Neuronal stem cell (in vitro differentiated cells): Measurements from ENCODE around the gene FKBP15.

Source experiments
- DNase-seq: peaks from one replicate; pipeline ENCODE4 v3.0.0-alpha.2; 2013; ENCODE audit warnings: low spot score
- H2AFZ ChIP-seq: one replicate; pipeline ENCODE4 v1.6.1; 2013; ENCODE audit warnings: mild to moderate bottlenecking, low read length, inconsistent platforms
- H2AK5ac ChIP-seq: 2 replicates; pipeline ENCODE4 v1.6.1; 2013; ENCODE audit warnings: low read depth, mild to moderate bottlenecking, inconsistent platforms, low read length, moderate library complexity, mixed read lengths
- H2BK120ac ChIP-seq: 2 replicates; pipeline ENCODE4 v1.6.1; 2013; ENCODE audit warnings: low read depth, mild to moderate bottlenecking, inconsistent platforms, low read length, moderate library complexity, mixed read lengths
- H2BK12ac ChIP-seq: one replicate; pipeline ENCODE4 v1.6.1; 2013; ENCODE audit warnings: low read length, inconsistent platforms
- H2BK15ac ChIP-seq: 2 replicates; pipeline ENCODE4 v1.6.1; 2013; ENCODE audit warnings: mild to moderate bottlenecking, low read length, inconsistent platforms, mixed read lengths
- H2BK5ac ChIP-seq: one replicate; pipeline ENCODE4 v1.6.1; 2013; ENCODE audit warnings: inconsistent platforms, mild to moderate bottlenecking, low read length, moderate library complexity
- H3K14ac ChIP-seq: one replicate; pipeline ENCODE4 v1.6.1; 2013; ENCODE audit warnings: low read length, inconsistent platforms
- H3K18ac ChIP-seq: 2 replicates; pipeline ENCODE4 v1.6.1; 2013; ENCODE audit warnings: low read length, inconsistent platforms
- H3K23ac ChIP-seq: 2 replicates; pipeline ENCODE4 v1.6.1; 2013; ENCODE audit warnings: low read depth, mild to moderate bottlenecking, mixed read lengths, low read length, inconsistent platforms; ENCODE audit not compliant: poor library complexity
- H3K27ac ChIP-seq: replicated peaks from 3 replicates; pipeline ENCODE4 v1.5.1; 2013; ENCODE audit warnings: low read length, inconsistent platforms
- H3K27me3 ChIP-seq, 3 experiments: 2 replicates each; pipeline ENCODE4 v1.6.1; 2013; ENCODE audit warnings: low read length in 3 of 3, mild to moderate bottlenecking in 2 of 3, inconsistent platforms in 1 of 3, low read depth in 1 of 3, mixed read lengths in 1 of 3, moderate library complexity in 1 of 3; ENCODE audit not compliant: control insufficient read depth in 3 of 3, insufficient read depth in 3 of 3
- H3K36me3 ChIP-seq, 2 donors: replicated peaks in 1 of 2; 2 replicates each; pipeline ENCODE4 v1.6.1; 2013; ENCODE audit warnings: low read length in 2 of 2; ENCODE audit not compliant: control insufficient read depth in 2 of 2, insufficient read depth in 2 of 2
- H3K4ac ChIP-seq: 2 replicates; pipeline ENCODE4 v1.6.1; 2013; ENCODE audit warnings: inconsistent platforms, mild to moderate bottlenecking, low read length, moderate library complexity
- H3K4me1 ChIP-seq, 2 donors: 1 replicate in 1 of 2; 2 replicates in 1 of 2; pipeline ENCODE4 v1.6.1; 2013; ENCODE audit warnings: low read length in 2 of 2, low read depth in 1 of 2; ENCODE audit not compliant: control insufficient read depth in 2 of 2, insufficient read depth in 1 of 2
- H3K4me2 ChIP-seq: one replicate; pipeline ENCODE4 v1.6.1; 2013; ENCODE audit warnings: mild to moderate bottlenecking, low read length, inconsistent platforms; ENCODE audit not compliant: insufficient read depth, poor library complexity, severe bottlenecking
- H3K4me3 ChIP-seq, 2 donors: 2 replicates each; pipeline ENCODE4 v1.5.1; 2013; ENCODE audit warnings: low read length in 2 of 2, mild to moderate bottlenecking in 2 of 2, inconsistent platforms in 1 of 2, moderate library complexity in 1 of 2
- H3K79me1 ChIP-seq: one replicate; pipeline ENCODE4 v1.6.1; 2013; ENCODE audit warnings: low read depth, mild to moderate bottlenecking, inconsistent platforms, low read length, moderate library complexity
- H3K9ac ChIP-seq: one replicate; pipeline ENCODE4 v1.6.1; 2013; ENCODE audit warnings: mild to moderate bottlenecking, low read depth, low read length, inconsistent platforms; ENCODE audit not compliant: poor library complexity
- H3K9me3 ChIP-seq, 2 donors: replicated peaks in 1 of 2; 2 replicates each; pipeline versions ENCODE3 to v1.6.1; 2013; ENCODE audit warnings: low read length in 2 of 2, mild to moderate bottlenecking in 2 of 2, inconsistent platforms in 1 of 2, low read depth in 1 of 2, mixed read lengths in 1 of 2, moderate library complexity in 1 of 2; ENCODE audit not compliant: control insufficient read depth in 2 of 2, insufficient read depth in 1 of 2
- H4K8ac ChIP-seq: one replicate; pipeline ENCODE4 v1.6.1; 2013; ENCODE audit warnings: low read depth, mild to moderate bottlenecking, inconsistent platforms, low read length, moderate library complexity
- H4K91ac ChIP-seq: one replicate; pipeline ENCODE4 v1.6.1; 2013; ENCODE audit warnings: low read length, low read depth, mild to moderate bottlenecking, inconsistent platforms; ENCODE audit not compliant: poor library complexity
- WGBS, 2 donors: extraction: QIAGEN DNeasy Blood & Tissue Kit; methylation state at CpG; one replicate each; pipeline ENCODE4 v1.1.7; 2013; ENCODE audit warnings: missing lambda C conversion rate in 2 of 2, mixed read lengths in 1 of 2; ENCODE audit not compliant: insufficient read length in 2 of 2, insufficient replicate concordance in 1 of 2; ENCODE audit errors: extremely low coverage in 2 of 2; 5-methylcytosine and 5-hydroxymethylcytosine counted together

The FKBP15 gene

GRCh38 chr9:113223963-113224362 is 2.9 kb upstream of the FKBP15 start:
- Histone ChIP-seq H3K36me3 (peaks cover 0 to 13% of the 10 kb centered on the region in 2 donors), H3K4ac (no peak overlapping the region), H3K9me3 (no peaks in the 10 kb centered on the region), H2BK12ac (no peak overlapping the region), H3K9ac (no peak overlapping the region), H2BK15ac (no peak overlapping the region), H3K79me1 (peaks cover 3% of the 10 kb centered on the region), H2BK5ac (no peak overlapping the region), H2AFZ (no peak overlapping the region), H3K23ac (no peak overlapping the region), H3K27me3 (no peaks in the 10 kb centered on the region), H2BK120ac (no peak overlapping the region), H3K14ac (no peak overlapping the region), H4K91ac (no peak overlapping the region), H3K4me1 (peaks cover 4 to 12% of the 10 kb centered on the region in 2 donors), H3K4me2 (no peak overlapping the region), H4K8ac (no peak overlapping the region), H3K18ac (no peak overlapping the region), H3K4me3 (no peak overlapping the region), H3K27ac (no peak overlapping the region), H2AK5ac (no peak overlapping the region)
- DNase-seq: no peak
- no CpG with 5 or more reads among the region's 2 CpGs for WGBS, 2 donors

GRCh38 chr9:113222482-113222841 is 1.4 kb upstream of the FKBP15 start:
- Histone ChIP-seq H3K27me3 (no peaks in the 10 kb centered on the region), H4K91ac (no peak overlapping the region), H2BK12ac (no peak overlapping the region), H3K4me1 (peaks cover 4 to 12% of the 10 kb centered on the region in 2 donors), H2BK5ac (no peak overlapping the region), H3K18ac (no peak overlapping the region), H3K9me3 (no peaks in the 10 kb centered on the region), H3K36me3 (peaks cover 0 to 13% of the 10 kb centered on the region in 2 donors), H3K79me1 (peaks cover 3% of the 10 kb centered on the region), H2AK5ac (no peak overlapping the region), H2AFZ (no peak overlapping the region), H3K4me2 (peak overlapping the region; percentile 79), H3K14ac (no peak overlapping the region), H3K4ac (no peak overlapping the region), H2BK120ac (no peak overlapping the region), H2BK15ac (no peak overlapping the region), H3K23ac (no peak overlapping the region), H3K27ac (no peak overlapping the region), H4K8ac (no peak overlapping the region), H3K9ac (no peak overlapping the region), H3K4me3 (peak overlapping the region; percentile 86)
- no peak for DNase-seq
- no CpG with 5 or more reads among the region's 5 CpGs for WGBS, 2 donors

DNA sequence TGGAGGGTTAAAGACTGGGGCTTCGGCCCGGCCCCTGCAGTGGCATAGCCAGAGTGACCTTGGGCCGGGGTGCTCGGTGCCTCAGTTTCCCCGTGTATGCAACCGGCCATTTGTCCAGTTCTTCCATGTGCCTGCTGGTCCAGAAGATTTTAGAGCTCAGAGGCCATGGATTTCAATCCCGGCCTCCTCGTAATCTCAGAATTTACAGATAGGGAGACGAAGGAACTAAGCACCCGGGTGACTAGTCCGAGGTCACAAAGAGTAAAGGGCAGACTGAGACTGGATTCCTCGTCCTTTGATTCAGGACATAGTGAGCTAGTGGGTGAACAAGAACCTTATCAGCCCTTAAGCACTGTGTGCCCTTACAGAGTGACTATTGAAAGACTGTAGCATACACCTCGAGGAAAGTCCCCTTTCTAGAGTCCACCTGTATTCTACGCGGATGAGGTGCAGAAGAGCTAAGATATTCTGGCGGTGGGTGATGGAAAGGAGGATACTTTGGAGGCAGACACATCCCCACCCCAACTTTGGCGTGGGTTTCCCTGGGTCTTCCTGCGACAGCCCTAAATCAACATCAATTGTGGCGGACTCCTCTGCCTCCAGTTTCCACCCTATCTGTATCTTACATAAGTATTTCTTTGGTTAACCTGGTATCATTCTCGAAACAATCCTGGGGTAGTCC is 864 bp upstream of the FKBP15 start:
- Histone ChIP-seq H4K91ac (no peak overlapping the region), H3K27ac (no peak overlapping the region), H3K18ac (peak overlapping the region; percentile 84), H4K8ac (no peak overlapping the region), H3K9ac (peak overlapping the region; percentile 94), H3K27me3 (no peaks in the 10 kb centered on the region), H3K9me3 (no peaks in the 10 kb centered on the region), H3K4me1 (peaks cover 4 to 12% of the 10 kb centered on the region in 2 donors), H3K14ac (peak overlapping the region; percentile 90), H3K4me3 (peak overlapping the region; percentile 86), H2BK12ac (no peak overlapping the region), H2BK5ac (no peak overlapping the region), H2BK120ac (no peak overlapping the region), H2BK15ac (no peak overlapping the region), H3K79me1 (peaks cover 3% of the 10 kb centered on the region), H2AK5ac (no peak overlapping the region), H3K36me3 (peaks cover 0 to 13% of the 10 kb centered on the region in 2 donors), H3K4ac (no peak overlapping the region), H3K23ac (peak overlapping the region; percentile 28), H2AFZ (peak overlapping the region; percentile 94), H3K4me2 (peak overlapping the region; percentile 79)
- no CpG with 5 or more reads among the region's 20 CpGs for WGBS, 2 donors
- DNase-seq: peak; percentile 1

DNA sequence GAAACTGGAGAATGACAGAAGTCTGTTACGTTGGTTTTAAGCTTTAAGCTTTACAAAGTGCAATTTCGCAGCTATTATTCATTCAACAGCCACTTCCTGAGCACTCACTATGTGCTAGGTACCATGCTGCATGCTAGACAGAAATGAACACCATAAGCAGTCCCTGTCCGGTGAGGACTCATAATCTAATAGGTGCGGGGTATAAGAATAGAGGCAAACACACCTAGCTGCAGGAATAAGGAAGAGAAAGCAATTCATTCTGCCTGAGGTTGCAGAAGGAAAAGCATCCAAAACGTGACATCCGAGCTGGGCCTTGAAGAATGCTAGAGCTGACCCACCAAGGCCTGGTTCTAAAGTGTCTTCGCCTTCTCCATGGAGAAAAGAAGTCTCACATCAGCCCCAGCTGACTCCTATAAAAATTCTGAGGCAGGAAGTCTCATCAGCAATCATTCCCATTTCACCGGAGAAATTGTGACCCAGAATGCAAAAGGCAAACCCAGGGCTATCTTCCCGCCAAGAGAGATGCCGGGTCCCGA is 542 bp downstream of the FKBP15 start:
- peak overlapping the region; percentile 76 for H3K27ac ChIP-seq

More for the DNA sequence above, 542 bp downstream of the FKBP15 start:
- H2BK120ac ChIP-seq: no peak overlapping the region
- peak overlapping the region; percentile 94 for H2AFZ ChIP-seq
- no peak overlapping the region for H2BK15ac ChIP-seq
- no peak overlapping the region for H4K91ac ChIP-seq
- no peak overlapping the region for H2BK12ac ChIP-seq
- H3K18ac ChIP-seq: peak overlapping the region; percentile 93
- peak overlapping the region; percentile 94 for H3K9ac ChIP-seq
- H3K27me3 ChIP-seq: no peaks in the 10 kb centered on the region
- peaks cover 3% of the 10 kb centered on the region for H3K79me1 ChIP-seq
- no peak overlapping the region for H4K8ac ChIP-seq
- DNase-seq: peak; percentile 0
- H3K36me3 ChIP-seq: peaks cover 0 to 13% of the 10 kb centered on the region in 2 donors
- H2BK5ac ChIP-seq: no peak overlapping the region
- H3K9me3 ChIP-seq: no peaks in the 10 kb centered on the region
- H2AK5ac ChIP-seq: no peak overlapping the region
- H3K14ac ChIP-seq: no peak overlapping the region
- H3K4me3 ChIP-seq: peak overlapping the region; percentile 86 to 92
- no peak overlapping the region for H3K4ac ChIP-seq
- H3K4me1 ChIP-seq: peaks cover 4 to 12% of the 10 kb centered on the region in 2 donors
- no peak overlapping the region for H3K23ac ChIP-seq
- peak overlapping the region; percentile 59 for H3K4me2 ChIP-seq
- no CpG with 5 or more reads among the region's 11 CpGs for WGBS, 2 donors
